ENCODE measurements around the gene FOXN1. TPM values are rescaled to one million over a fixed set of nuclear protein-coding genes. Genes with fewer than 3 reads are reported as not detected.
"Not testable (repeated sequence)": the region's sequence is repeated elsewhere in the genome, so short reads cannot be mapped to it uniquely, and the experiment has no call there.

Gene FOXN1
- total RNA-seq, 1 experiment from 2014 or later, result not detected

- Mint-ChIP-seq H3K36me3 (ENCODE audit: insufficient read depth, unreplicated experiment) (no peaks in the 10 kb centered on the region), H3K9me3 (ENCODE audit: low read depth, unreplicated experiment) (no peaks in the 10 kb centered on the region), H3K27ac (ENCODE audit: unreplicated experiment) (no peak overlapping the region), H3K27me3 (ENCODE audit: unreplicated experiment) (peaks cover 57% of the 10 kb centered on the region), H3K4me1 (ENCODE audit: low read depth, unreplicated experiment) (no peaks in the 10 kb centered on the region), H3K4me3 (ENCODE audit: low read depth, unreplicated experiment) (no peak overlapping the region)
- CTCF ChIA-PET, result no interaction called here
- no peak for DNase-seq
- TF ChIP-seq CTCF (IDR thresholded peaks at IDR 0.05; ENCODE audit: unreplicated experiment), result no peak
- no TSS peak for BruUV-seq (replicated peaks)
- intact Hi-C loops (cut with micrococcal nuclease; ENCODE audit: unreplicated experiment), result no loop called here
These were observed 12.4 kb downstream of the FOXN1 start for GRCh38 chr17:28518578-28518977.

GRCh38 chr17:28519236-28519635 is 13.1 kb downstream of the FOXN1 start:
- H3K4me3 Mint-ChIP-seq (ENCODE audit: low read depth, unreplicated experiment), result no peak overlapping the region

GRCh38 chr17:28520687-28521086 is 14.5 kb downstream of the FOXN1 start:
- no peaks in the 10 kb centered on the region for H3K4me1 Mint-ChIP-seq (ENCODE audit: low read depth, unreplicated experiment)
- H3K27ac Mint-ChIP-seq (ENCODE audit: unreplicated experiment), result no peak overlapping the region
- H3K27me3 Mint-ChIP-seq (ENCODE audit: unreplicated experiment), result peaks cover 38% of the 10 kb centered on the region
- no peak overlapping the region for H3K4me3 Mint-ChIP-seq (ENCODE audit: low read depth, unreplicated experiment)
- intact Hi-C loops (cut with micrococcal nuclease; ENCODE audit: unreplicated experiment), result no loop called here
- TF ChIP-seq CTCF (IDR thresholded peaks at IDR 0.05; ENCODE audit: unreplicated experiment), result no peak
- H3K9me3 Mint-ChIP-seq (ENCODE audit: low read depth, unreplicated experiment), result no peaks in the 10 kb centered on the region
- no TSS peak for BruUV-seq (replicated peaks)
- DNase-seq, result no peak
- no peaks in the 10 kb centered on the region for H3K36me3 Mint-ChIP-seq (ENCODE audit: insufficient read depth, unreplicated experiment)
- CTCF ChIA-PET, result no interaction called here

More at GRCh38 chr17:28519236-28519635, 13.1 kb downstream of the FOXN1 start:
- Mint-ChIP-seq H3K4me1 (ENCODE audit: low read depth, unreplicated experiment) (no peaks in the 10 kb centered on the region), H3K27me3 (ENCODE audit: unreplicated experiment) (peaks cover 53% of the 10 kb centered on the region), H3K9me3 (ENCODE audit: low read depth, unreplicated experiment) (no peaks in the 10 kb centered on the region), H3K36me3 (ENCODE audit: insufficient read depth, unreplicated experiment) (no peaks in the 10 kb centered on the region), H3K27ac (ENCODE audit: unreplicated experiment) (no peak overlapping the region)
- no TSS peak for BruUV-seq (replicated peaks)
- DNase-seq, result no peak
- CTCF ChIA-PET, result no interaction called here
- no peak for TF ChIP-seq CTCF (IDR thresholded peaks at IDR 0.05; ENCODE audit: unreplicated experiment)
- intact Hi-C loops (cut with micrococcal nuclease; ENCODE audit: unreplicated experiment), result no loop called here

GRCh38 chr17:28521311-28522085 is 15.3 kb downstream of the FOXN1 start:
- no peak for DNase-seq
- H3K4me3 Mint-ChIP-seq (ENCODE audit: low read depth, unreplicated experiment), result no peak overlapping the region
- H3K36me3 Mint-ChIP-seq (ENCODE audit: insufficient read depth, unreplicated experiment), result no peaks in the 10 kb centered on the region
- no peaks in the 10 kb centered on the region for H3K4me1 Mint-ChIP-seq (ENCODE audit: low read depth, unreplicated experiment)
- BruUV-seq (replicated peaks), result no TSS peak
- intact Hi-C loops (cut with micrococcal nuclease; ENCODE audit: unreplicated experiment), result no loop called here
- peaks cover 30% of the 10 kb centered on the region for H3K27me3 Mint-ChIP-seq (ENCODE audit: unreplicated experiment)
- H3K27ac Mint-ChIP-seq (ENCODE audit: unreplicated experiment), result no peak overlapping the region
- TF ChIP-seq CTCF (IDR thresholded peaks at IDR 0.05; ENCODE audit: unreplicated experiment), result no peak
- no peaks in the 10 kb centered on the region for H3K9me3 Mint-ChIP-seq (ENCODE audit: low read depth, unreplicated experiment)
- CTCF ChIA-PET, result no interaction called here

- DNase-seq; H3K4me1 Mint-ChIP-seq (ENCODE audit: low read depth, unreplicated experiment); H3K27ac Mint-ChIP-seq (ENCODE audit: unreplicated experiment); H3K4me3 Mint-ChIP-seq (ENCODE audit: low read depth, unreplicated experiment); CTCF ChIA-PET; intact Hi-C loops (cut with micrococcal nuclease; ENCODE audit: unreplicated experiment); BruUV-seq (replicated peaks); H3K36me3 Mint-ChIP-seq (ENCODE audit: insufficient read depth, unreplicated experiment); H3K9me3 Mint-ChIP-seq (ENCODE audit: low read depth, unreplicated experiment): not testable (repeated sequence)
- H3K27me3 Mint-ChIP-seq (ENCODE audit: unreplicated experiment), result peaks cover 28% of the 10 kb centered on the region
These were observed 16.1 kb downstream of the FOXN1 start for GRCh38 chr17:28522281-28522680.
